Muscle of arm (tissue), 12 donors: Measurements from ENCODE around the gene ZFHX3. TPM values are rescaled to one million over a fixed set of nuclear protein-coding genes. Genes with fewer than 3 reads are reported as not detected.

ENCODE experiments used
- DNase-seq: peaks from one replicate; pipeline ENCODE4 v3.0.0-alpha.2; 2013
- polyA plus RNA-seq, 12 donors: library from polyadenylated mRNA; unstranded; fragments of 120-200 nt; gene quantifications; one replicate each; pipeline ENCODE4 v1.2.1, GENCODE V29; 2013; ENCODE audit not compliant: insufficient read length in 12 of 12

Gene ZFHX3
- polyA plus RNA-seq, 12 donors = 7.2 to 25.4 (median 9.7) TPM

DNA sequence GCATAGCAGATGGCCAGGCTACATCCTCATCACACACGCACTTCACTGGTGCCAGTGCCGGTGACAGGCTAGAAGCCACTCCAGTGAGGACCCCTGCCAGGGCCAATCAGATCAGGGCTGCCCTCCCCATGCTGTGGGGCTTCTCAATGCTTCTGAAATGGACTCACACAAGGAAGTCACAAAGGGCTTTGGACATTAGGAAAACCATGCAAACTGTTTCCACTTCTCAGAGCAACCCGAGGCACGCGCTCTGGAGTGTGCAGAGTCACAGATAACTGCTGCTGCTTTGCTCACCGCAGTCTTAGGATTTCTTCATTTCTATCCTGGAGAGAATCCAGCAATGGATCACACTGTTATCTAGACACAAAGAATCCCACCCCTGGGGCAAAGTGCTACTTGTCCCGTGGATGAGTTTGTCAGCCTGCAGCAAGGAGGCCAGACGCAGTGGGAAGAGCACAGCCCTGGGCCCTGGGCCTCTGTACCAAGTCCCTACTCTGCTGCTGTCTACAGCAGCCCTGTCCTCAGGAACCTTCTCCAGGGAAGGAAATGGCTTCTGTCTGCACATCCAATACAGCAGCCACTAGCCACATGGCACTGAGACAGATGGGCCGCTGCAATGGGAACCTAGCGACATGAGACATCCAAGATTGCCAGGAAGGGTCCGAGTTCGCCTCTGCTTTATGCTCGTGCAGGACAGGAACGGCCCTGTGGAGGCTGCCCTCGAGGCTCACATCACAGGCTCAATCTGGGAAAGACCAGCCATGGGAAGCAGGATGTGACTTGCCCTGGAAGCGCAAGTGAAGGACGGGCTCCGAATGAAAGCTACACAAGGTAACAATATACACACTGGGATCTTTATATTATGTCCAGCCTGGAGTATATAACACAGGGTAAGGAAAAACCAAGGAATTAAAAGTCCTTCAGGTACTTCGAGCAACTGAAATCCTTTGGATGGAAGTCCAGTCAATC is 169.3 kb downstream of the ZFHX3 start:
- DNase-seq = no peak

DNA sequence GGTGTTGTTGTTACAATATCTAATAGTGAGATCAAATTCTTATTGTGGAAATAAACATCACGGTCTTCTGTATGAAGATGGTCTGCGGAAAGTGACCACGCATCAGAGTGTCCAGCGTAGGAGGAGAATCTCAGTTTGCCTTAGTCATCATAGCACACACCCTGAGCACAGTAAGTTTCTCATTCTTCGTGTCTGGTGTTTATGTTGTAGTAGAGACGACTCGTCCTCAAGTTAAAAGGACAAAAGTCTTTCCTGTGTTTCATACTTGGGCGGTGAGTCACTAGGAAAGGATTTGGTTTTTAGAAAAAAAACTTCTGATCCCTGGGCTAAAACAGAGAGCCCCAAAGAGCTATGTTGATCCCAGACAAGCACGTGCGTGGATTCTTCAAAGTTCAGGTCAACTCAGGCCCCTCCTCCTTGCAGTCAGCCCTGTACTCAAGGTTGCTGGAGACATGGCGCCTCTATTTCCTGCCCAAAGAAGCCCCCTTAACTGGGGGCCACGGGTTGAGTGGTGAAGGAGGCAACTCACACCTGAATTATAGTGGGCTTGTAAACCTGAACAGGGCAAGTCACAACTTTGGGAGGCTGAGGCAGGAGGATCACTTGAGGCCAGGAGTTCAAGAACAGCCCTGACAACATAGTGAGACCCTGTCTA is 170.4 kb downstream of the ZFHX3 start:
- no peak for DNase-seq

DNA sequence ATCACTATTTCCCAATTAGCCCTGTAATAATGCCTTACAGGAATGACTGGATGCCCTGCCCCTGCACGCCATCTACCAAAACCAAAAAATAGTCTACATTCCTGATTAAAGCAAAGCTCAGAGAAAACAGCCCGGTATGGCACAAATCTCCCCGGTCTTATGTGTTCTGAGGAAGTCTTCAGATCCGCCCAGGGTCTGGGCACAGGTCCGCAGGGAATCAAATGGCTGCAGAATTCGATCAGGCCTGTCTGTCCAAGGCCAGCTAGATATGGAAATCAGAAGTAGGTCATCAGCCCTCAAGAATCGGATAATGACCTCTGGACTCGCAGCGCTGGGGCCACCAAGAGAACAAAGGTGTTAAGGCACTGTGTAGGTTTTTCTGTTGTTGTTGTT is 171.0 kb downstream of the ZFHX3 start:
- no peak for DNase-seq

DNA sequence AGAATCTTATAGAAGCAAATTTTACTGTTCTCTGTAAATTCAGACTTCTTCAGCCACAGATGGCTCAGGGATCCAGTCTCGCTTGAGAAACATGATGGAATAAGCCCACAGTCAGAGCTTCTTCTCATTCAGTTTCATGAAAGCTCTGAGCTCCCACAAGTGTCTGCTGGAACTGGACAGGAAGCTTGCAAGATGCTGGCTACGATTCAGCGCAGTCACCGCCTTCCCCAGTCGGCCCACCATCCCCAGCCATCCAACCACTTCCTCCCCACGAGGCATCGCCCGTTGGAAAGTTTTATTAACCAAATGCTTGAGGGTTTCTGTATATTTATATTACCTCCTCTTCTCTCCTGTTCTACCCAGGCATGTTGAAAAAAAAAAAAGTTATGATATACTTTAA is 171.7 kb downstream of the ZFHX3 start:
- peak; percentile 72 for DNase-seq

DNA sequence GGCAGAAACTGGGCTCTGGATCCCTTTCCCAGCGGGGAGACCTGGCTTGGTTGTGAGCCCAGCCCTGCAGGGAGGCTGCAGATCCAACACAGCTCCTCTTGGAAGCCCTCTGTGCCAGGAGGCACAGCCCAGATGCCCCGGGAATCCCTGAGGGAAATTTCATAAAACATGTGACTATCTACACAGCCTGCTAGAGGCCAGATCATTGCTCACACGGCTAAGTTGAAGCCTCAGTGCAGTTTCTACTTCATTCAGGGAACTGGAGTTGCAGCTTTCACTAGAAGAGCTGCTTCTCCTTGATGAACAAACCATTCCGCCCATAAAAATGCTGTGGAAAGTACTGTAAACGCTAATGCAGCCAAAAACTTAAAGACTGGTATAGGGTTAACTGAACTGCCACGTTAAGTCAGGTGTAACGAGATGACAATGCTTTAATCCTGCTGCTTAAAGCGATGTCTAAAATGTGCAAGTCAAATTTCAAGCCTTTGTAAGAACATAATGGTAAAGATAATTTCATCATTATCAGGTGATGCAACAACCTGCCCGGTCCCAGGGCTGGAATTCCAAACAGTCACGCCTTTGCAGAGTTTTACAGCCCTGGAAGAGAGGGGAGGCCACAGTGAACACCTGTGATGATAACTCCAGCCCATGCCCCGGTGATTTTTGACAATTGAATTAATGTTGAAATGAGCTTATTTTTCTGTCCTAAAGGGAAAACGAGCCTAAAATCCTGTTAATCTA is 172.5 kb downstream of the ZFHX3 start:
- DNase-seq = no peak

DNA sequence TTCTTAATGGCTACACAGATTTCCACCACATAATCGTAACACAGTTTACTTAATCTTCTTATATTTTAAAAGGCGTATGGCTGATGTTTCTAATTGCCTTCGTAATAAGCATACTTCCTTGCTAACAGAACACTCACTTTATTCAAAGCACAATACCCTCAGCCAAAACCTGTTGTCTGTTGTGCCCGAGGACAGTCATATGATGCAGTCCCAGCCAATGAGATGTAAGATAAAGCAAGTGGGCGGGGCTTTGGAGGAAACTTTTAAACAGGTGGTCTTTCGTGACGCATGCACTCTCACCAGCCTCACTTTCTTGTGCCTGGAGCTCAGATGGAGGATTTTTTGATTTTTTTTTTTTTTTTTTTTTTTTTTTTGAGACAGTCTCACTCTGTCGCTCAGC is 174.1 kb downstream of the ZFHX3 start:
- no peak for DNase-seq

DNA sequence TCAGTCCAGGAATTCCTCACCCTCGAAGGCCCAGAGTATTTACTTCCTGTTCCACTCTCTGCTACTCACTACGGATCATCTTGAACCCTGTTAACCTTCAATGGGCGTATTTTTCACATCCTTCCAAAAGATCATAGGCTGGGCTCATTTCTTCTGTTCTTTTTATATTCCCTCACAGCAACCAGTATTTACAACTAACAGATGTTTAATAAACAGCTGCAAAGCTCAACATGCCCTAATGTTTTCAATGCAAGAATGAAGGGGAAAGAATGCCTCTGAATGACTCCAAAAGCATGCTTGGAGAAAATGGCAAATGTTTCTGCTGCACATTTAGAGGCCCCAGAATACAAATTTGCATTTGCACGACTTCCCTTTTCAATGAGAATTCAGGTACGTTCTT is 174.9 kb downstream of the ZFHX3 start:
- DNase-seq = no peak

DNA sequence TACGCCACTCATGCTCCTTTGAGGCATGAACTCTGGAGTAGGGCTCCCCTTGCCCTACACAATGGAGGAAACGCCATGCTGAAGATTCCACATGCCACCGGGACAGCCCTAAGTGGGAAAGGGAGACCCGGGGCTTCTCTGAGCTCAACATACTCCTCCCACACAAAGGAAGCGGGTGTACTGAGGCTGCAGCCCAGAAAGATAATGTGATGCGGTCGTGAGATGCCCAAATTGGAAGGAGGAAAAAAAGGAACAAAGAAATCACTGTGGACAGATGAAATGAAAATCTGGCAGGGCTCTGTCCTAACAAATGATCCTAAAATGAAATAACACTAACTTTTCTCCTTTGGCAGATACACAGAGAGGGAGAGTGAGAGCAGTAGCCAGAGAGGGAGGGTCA is 182.1 kb downstream of the ZFHX3 start:
- no peak for DNase-seq

DNA sequence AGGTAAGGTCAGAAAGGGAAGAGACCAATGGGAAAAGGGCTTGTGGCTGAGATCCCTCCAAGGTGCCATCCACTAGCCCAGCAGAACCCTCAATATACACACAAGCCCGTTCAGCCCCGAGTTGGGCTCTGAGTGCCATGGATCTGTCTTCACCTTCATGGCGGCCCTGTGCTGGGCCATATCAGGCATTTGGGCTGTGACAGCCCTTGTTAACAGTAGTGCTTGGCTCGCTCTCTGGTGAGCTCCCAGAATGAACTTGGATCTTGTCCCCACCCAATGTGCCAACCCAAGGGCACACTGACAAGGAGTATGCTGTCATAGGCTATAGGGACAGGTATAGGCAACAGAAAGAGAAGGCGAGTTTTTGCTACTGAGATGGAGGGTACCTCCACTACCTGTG is 182.7 kb downstream of the ZFHX3 start:
- no peak for DNase-seq

DNA sequence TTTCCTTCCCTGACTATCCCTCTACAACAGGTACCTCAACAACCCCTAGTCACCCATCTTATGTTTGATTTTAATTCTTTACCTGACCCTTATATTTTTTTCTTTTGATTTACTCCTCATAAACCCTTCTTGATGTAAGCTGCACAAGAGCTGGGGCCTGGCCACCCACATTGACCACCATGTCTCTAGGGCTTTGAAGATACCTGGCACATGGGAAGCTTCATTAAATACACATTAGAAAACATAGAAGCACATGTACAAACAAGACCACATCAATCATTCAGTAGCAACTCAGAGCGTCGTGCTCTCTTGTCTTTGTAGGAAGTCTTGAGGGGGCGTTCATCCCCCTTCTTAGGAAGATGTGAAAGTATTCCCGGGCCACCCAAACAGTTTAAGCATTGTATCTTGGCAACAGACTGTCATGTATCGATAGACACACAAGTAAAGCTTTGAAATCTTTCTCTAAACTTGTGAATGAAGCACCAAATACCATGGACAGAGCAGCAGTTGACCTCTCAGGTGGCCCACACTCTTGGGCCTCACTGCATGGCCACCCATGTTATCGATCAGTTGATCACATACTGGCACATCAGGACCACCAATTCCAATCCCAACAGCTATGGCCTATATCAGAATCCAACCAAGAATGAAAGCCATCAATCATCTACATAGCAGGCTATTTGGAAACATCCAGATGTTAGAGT is 183.6 kb downstream of the ZFHX3 start:
- DNase-seq = no peak

DNA sequence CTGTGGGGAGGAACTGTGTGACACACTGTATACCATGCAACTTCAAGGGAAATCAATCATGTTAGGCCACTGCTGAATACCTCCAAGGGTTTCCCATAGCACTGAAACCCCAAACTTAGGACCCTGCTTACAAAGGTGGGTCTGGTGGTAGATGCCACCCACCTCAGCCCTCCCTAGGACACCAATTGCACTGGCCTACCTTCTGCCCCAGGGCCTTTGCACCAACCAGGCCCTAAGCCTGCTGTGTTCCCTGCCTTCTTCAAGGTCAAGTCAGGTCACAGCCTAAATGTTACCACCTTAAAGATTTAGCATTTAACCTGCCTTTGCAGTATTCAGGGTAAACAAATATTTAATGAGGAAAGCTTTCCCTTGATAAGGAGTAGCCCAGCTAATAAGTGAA is 185.8 kb downstream of the ZFHX3 start:
- no peak for DNase-seq

DNA sequence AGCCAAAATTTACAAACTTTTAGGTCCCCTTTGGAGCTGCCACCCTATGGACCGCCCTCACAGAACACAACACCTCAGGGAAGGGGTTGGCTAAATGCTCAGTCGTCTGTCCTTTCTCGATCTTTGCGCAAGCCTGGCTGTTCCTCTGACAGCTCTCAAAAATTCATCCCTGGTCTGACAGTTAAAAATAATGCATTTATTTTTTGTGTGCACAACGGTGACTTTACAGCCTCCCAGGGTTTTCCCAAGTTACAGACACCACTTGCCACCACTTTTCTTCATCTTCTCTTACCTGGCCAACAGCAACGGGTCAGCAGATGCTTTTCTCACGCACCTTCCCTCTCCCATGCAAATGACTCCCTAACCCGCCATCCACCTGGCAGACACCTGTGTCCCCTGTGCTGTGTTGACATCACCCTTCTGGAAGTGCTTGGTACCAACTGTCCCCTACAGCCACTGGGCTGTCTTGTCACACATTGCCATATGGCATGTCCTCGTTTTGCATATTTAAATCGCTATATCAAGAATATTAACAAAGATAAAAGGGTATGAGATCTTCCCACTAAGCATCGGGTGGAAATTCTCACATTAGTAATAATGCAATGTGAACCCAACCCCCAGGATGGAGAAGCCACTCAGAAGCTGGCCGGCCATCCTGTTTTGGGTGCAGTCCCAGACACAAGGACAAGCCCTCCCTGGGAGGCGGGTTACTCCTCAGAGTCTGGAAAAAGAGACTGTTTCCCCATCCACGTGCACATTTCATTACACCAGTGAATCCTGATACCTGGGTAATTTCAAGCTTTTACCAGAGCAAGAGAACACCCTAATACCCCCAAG is 187.0 kb downstream of the ZFHX3 start:
- no peak for DNase-seq

DNA sequence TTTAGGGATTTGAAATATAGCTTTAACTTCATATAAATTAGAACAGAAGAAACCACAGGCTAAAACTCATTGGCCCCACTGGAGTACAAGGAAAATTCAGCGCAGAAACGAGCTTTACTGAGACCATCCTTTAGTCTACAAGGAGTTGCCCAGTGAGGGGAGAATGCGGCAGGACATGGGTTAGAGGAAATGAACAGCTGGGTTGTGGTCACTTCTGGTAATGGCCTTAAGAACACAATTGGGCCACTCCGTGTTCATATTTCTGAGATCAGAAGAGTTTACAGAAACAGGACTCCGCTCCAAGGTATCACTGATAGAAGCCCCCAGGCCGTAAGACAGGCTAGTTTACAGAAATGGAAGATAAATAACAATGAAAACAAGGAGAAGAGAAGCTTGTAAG is 188.3 kb downstream of the ZFHX3 start:
- DNase-seq = no peak

DNA sequence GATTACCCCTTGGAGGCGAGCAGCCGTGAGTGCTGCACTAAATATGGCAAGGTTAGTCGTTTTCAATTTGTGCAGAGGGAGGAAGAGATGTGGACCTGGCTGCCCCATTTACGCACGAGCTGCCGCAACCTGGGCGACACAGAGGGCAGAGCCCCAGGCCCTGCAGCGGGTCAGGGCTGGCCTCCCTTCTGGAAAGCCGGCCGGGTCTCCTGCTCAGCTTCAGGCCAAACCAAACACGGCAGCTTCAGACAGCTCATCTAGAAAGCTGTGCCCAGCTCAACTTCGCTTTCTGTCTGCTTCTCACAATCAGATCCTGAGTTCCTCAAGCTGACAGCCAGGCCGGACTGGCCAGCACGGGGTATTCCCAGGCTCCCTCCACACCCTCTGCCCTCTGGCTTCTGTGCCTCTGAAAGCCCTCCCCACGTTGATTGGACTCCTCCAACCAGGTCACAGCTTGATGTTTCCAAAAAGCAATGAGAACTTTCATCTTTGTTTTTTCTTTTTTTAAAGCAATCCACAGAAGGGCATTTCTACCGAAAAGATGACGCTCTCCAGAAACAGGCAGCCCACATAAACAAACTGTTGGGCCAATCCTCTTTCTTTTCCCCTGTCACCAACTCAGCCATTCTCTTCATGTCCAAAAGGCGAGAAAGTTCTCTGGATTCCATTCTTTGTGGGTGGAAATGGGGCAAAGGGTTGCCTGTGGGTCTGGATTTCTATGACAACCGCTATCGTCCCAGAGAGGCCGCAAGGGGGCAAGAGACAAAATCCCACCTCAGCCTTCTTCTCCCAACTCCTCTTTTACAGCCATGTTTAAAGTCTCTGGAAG is 189.0 kb downstream of the ZFHX3 start:
- DNase-seq = no peak

DNA sequence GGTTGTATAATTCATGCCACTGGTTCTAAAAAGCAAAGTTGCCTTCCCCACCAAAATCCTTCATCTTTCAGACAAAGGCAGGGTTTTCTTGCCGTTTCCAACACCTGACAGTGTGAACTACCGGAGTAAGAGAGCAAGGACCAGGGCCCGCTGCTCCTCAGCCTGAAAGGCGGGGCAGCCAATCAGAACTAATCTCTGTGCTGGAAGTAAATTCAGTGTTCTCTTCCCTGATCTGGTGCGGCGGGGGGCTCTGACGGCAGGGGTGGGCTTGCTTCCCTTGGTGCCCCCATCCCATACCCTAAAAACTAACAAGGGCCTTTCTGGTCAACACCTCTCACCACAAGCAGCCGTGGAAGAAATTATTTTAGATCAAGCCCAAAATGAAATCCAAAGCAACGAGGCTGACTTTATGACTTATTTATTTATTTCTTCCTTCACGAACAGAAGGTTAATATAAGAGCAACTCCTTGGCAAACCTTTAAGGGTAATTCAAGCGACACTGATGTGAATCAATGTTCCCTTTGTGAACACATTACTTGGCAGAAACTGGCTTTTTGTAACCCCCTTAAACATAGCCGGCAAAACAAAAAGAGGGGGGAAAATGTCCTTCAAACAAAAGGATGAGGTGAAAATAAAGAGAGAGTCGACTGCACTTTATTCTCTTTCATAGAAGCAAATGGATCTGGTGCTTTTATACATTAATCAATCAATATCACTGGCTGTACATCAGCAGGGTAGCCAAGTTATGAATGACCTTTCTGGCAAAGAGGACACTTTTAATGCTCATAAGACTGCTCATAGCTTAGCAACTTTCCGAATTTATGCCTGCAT is 189.9 kb downstream of the ZFHX3 start:
- DNase-seq = no peak

DNA sequence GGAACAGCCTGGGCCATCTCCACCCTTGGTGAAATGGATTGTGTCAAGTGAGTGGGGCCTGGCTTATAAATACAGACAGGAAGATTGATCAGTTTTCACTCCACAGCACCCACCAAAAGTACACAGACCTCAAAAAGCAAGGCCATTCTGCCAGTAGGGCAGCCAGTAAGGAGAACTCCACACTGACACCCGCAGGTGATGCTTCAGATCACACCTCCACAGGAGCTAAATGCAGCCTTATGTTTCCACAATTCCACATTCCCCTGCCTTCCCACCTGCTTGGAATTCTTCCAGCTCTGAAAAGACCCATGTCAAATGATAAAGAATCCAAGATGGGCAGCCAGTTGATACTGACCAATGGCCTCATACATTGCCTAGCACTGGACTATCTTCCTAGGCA is 191.1 kb downstream of the ZFHX3 start:
- no peak for DNase-seq

DNA sequence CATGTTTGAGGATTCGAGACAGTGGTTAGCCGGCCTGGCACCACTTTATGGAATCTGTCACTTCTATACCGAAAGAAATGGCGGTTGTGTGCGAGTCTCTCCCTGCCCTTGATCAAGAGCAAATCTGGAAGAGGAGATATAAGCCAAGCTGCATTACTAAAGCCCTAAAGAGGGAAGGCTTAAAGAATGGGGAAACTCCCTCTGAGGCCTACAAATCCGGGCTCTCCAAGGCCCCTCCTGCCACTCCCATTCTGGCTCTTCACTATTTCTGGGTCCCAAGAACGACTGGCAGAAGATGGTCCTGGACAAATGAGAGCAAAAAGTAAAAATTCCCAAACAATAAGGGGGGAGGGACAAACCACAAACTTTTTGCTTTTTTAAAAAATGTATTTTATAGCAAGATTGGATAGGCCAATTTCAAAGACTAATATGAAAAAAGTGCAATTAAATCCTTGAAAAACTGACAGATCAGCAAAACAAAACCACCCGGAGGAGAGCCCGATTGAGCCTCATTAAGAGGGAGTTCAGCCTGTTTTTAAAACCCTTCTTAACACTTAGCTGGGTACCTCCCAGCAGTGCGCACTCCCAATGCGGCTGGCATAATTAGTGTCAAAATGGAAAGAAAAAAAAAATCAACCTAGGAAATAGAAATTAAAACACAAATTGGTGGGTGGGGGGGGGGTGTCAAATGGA is 193.5 kb downstream of the ZFHX3 start:
- DNase-seq = no peak

DNA sequence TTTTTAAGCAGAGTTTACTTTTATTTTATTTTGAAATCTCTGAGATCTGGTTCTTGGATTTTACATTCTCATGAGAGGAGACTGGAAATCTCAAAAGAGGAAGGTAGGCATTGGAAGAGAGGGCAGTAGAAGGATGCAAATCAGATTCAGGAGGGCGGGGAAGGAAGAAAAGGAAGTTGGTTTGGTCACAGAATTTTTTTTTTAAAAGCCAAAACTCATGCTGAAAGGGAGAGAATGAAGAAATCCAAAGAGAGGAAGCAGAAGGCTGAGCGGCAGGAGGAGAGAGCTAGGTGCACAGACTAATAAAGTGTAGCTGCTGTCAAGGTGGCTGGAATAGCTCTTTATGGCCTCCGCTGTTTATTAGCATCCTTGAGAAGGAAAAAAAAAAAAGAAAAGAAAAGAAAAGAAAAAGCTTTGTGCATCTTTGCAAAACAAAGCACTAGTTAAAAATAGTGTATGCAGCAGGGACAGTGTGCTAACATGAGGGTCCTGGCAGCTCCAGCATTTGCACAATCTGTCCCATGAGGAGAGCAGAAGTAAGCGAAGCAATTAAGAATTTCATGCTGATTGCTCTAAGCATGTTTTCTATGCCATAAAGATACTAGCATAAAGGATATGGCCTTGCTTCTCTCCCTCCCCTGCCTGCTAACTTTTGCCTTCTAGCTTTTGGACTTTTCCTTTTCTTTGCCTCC is 194.2 kb downstream of the ZFHX3 start:
- no peak for DNase-seq
